CD4-positive, alpha-beta memory T cell (primary cell): Measurements from ENCODE around the gene LDB2. TPM values are rescaled to one million over a fixed set of nuclear protein-coding genes. Genes with fewer than 3 reads are reported as not detected.

ENCODE experiments used
- CTCF ChIA-PET: fragments of 350-600 bp; sonication (Branson Sonifier 250); formaldehyde crosslinking; loops from one replicate; lab custom pipeline; 2021; ENCODE audit warnings: inconsistent platforms; ENCODE audit not compliant: partially characterized antibody; lab: Charles Lee
- POLR2A ChIA-PET: fragments of 350-600 bp; sonication (Branson Sonifier 250); formaldehyde crosslinking; loops from one replicate; lab custom pipeline; 2021; ENCODE audit not compliant: partially characterized antibody; lab: Charles Lee
- DNase-seq, 5 donors: peaks; one replicate each; pipeline versions ENCODE4 v3.0.0 to v3.0.0-alpha.2; 2020 to 2022; ENCODE audit warnings: mixed read lengths in 1 of 5
- H3K27ac ChIP-seq: one replicate; pipeline ENCODE4 v1.7.0; 2013; ENCODE audit warnings: low read depth, low read length
- H3K27me3 ChIP-seq: 2 replicates; pipeline ENCODE4 v1.7.0; 2013; ENCODE audit warnings: mild to moderate bottlenecking, low read length, moderate library complexity; ENCODE audit not compliant: insufficient read depth
- H3K36me3 ChIP-seq: 2 replicates; pipeline ENCODE4 v1.7.0; 2013; ENCODE audit warnings: mild to moderate bottlenecking, low read length, moderate library complexity; ENCODE audit not compliant: insufficient read depth
- H3K4me1 ChIP-seq: 2 replicates; pipeline ENCODE4 v1.7.0; 2013; ENCODE audit warnings: mild to moderate bottlenecking, low read length, moderate library complexity; ENCODE audit not compliant: insufficient read depth
- H3K4me3 ChIP-seq, 2 donors: one replicate each; pipeline ENCODE4 v1.7.0; 2013; ENCODE audit warnings: low read length in 2 of 2, mild to moderate bottlenecking in 1 of 2
- H3K9me3 ChIP-seq, 2 donors: one replicate each; pipeline ENCODE4 v1.7.0; 2013; ENCODE audit warnings: low read length in 2 of 2, control low read depth in 1 of 2; ENCODE audit not compliant: control insufficient read depth in 1 of 2
- H3K27ac Mint-ChIP-seq, 7 donors: one replicate each; pipeline ENCODE4 v1.8.0; 2020 to 2021; ENCODE audit warnings: mixed read lengths in 7 of 7, mild to moderate bottlenecking in 6 of 7, inconsistent platforms in 3 of 7, moderate library complexity in 3 of 7
- H3K27me3 Mint-ChIP-seq, 2 donors: one replicate each; pipeline ENCODE4 v1.8.0; 2020 to 2021; ENCODE audit warnings: mixed read lengths in 2 of 2
- H3K36me3 Mint-ChIP-seq, 2 donors: one replicate each; pipeline ENCODE4 v1.8.0; 2020 to 2021; ENCODE audit warnings: mixed read lengths in 2 of 2, inconsistent platforms in 1 of 2, mild to moderate bottlenecking in 1 of 2
- H3K4me1 Mint-ChIP-seq, 4 donors: one replicate each; pipeline ENCODE4 v1.8.0; 2020 to 2021; ENCODE audit warnings: mixed read lengths in 4 of 4, mild to moderate bottlenecking in 1 of 4
- H3K4me3 Mint-ChIP-seq, 8 donors: one replicate each; pipeline ENCODE4 v1.8.0; 2020 to 2021; ENCODE audit warnings: mixed read lengths in 8 of 8, mild to moderate bottlenecking in 7 of 8, moderate library complexity in 6 of 8, inconsistent platforms in 3 of 8
- H3K9me3 Mint-ChIP-seq, 8 donors: one replicate each; pipeline ENCODE4 v1.8.0; 2020 to 2021; ENCODE audit warnings: mixed read lengths in 8 of 8, mild to moderate bottlenecking in 5 of 8, inconsistent platforms in 3 of 8, moderate library complexity in 1 of 8
- intact Hi-C: fragments of 100-400 bp; cut with micrococcal nuclease; formaldehyde crosslinking; loops from one replicate; pipeline ENCODE4 v1.15.1; 2023
- polyA plus RNA-seq, 2 donors: library from polyadenylated mRNA; unstranded; fragments of 300-500 nt; fragmentation: Illumina TruSeq; gene quantifications; one replicate each; pipeline ENCODE4 v1.2.3, GENCODE V29; 2021
- total RNA-seq, 2 experiments: library from RNA; stranded (reverse); gene quantifications; one replicate each; pipeline ENCODE4 v1.2.3, GENCODE V29; 2021

Gene LDB2
- total and polyA plus RNA-seq, 4 experiments from 2014 or later = not detected

DNA sequence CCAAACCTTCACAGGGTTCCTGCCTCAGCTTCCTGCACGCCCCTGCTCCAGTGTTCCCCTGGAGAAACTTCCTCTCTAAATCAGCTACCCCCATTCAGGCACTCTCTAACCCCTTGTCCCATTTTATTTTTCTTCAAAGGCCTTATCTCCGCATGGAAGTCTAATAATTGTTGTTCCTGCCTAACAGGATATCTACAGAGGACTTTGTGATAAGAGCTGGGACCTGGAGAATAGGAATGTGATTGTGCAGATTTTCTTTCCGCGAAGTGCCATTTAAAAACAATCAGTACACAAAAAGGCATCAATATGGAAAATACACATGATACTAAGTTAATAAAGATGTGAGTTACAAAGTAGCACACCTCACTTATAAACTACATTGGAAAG lies 32.6 kb downstream of the LDB2 start:
- DNase-seq = no peak
- H3K27me3 ChIP-seq = no peaks in the 10 kb centered on the region
- H3K27ac ChIP-seq = no peak overlapping the region
- no peaks in the 10 kb centered on the region for H3K4me1 Mint-ChIP-seq
- POLR2A ChIA-PET = no interaction called here
- no peaks in the 10 kb centered on the region for H3K36me3 Mint-ChIP-seq
- H3K9me3 ChIP-seq = no peaks in the 10 kb centered on the region
- H3K4me1 ChIP-seq = no peaks in the 10 kb centered on the region
- no peak overlapping the region for H3K4me3 ChIP-seq
- H3K27ac Mint-ChIP-seq = no peak overlapping the region
- intact Hi-C loops = no loop called here
- peaks cover 2 to 3% of the 10 kb centered on the region in 2 donors for H3K27me3 Mint-ChIP-seq
- peaks cover 0 to 6% (median 0%) of the 10 kb centered on the region in 8 donors for H3K9me3 Mint-ChIP-seq
- CTCF ChIA-PET = no interaction called here
- H3K36me3 ChIP-seq = no peaks in the 10 kb centered on the region
- no peak overlapping the region for H3K4me3 Mint-ChIP-seq

DNA sequence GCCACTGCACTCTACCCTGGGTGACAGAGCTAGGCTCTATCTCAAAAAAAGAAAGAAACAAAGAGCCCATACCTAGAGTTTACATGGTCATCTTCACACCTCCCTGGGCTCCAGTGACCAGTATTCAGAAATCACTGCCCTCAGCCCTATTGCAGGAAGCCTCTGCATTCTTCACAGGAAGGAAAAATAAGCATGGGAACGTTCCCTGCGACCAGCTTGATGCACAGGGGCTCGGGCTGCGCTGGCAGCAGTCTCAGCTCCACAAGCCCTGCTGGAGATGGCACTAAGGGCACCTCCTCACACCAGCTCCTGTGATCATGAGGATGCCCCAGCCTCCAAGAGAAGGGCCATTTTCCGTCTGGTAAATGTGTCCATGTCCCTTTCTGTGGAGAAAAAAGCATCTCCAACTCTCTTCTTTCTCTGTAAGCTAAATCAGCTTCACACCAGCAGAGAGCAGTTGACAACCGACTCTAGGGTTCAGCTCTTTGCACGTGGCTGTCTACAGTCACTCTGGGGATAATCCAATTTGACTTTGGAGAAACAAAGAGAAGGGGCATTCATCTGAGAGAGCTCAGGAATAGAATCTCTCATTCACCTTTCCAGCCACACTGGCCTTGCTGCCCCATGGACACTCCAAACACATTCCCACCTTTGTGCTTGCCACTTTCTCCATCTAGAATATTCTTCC lies 33.1 kb downstream of the LDB2 start:
- Histone ChIP-seq H3K4me1 (no peaks in the 10 kb centered on the region), H3K4me3 (no peak overlapping the region), H3K27me3 (no peaks in the 10 kb centered on the region), H3K36me3 (no peaks in the 10 kb centered on the region), H3K27ac (no peak overlapping the region), H3K9me3 (no peaks in the 10 kb centered on the region)
- H3K36me3 Mint-ChIP-seq = no peaks in the 10 kb centered on the region
- H3K27me3 Mint-ChIP-seq = peaks cover 2 to 3% of the 10 kb centered on the region in 2 donors
- no peak overlapping the region for H3K27ac Mint-ChIP-seq
- POLR2A ChIA-PET = no interaction called here
- DNase-seq = no peak
- no peaks in the 10 kb centered on the region for H3K4me1 Mint-ChIP-seq
- CTCF ChIA-PET = no interaction called here
- intact Hi-C loops = no loop called here
- no peak overlapping the region for H3K4me3 Mint-ChIP-seq
- H3K9me3 Mint-ChIP-seq = peaks cover 0 to 7% (median 0%) of the 10 kb centered on the region in 8 donors

DNA sequence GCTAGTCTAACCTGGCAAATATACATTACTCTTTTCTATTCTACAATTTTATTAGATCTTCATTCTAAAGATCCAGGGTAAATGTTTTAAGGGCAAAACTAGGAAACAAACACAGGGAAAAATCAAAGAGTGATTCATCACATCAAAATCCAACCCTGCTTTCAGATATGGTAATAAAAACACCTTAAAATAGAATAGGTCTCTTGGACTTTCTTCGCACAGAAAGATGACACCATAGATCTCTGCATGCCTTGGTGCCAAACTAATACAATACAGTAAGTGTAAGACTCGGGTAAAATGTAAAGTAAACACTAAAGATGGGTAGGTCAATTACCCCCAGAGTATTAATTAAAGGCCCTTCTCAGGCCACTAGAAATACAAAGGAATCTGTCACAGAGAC lies 34.2 kb downstream of the LDB2 start:
- CTCF ChIA-PET = no interaction called here
- Mint-ChIP-seq H3K36me3 (no peaks in the 10 kb centered on the region), H3K4me1 (no peaks in the 10 kb centered on the region), H3K9me3 (peaks cover 0 to 9% (median 0%) of the 10 kb centered on the region in 8 donors), H3K27me3 (peaks cover 2 to 3% of the 10 kb centered on the region in 2 donors), H3K27ac (no peak overlapping the region), H3K4me3 (no peak overlapping the region)
- H3K9me3 ChIP-seq = no peaks in the 10 kb centered on the region
- no peak overlapping the region for H3K4me3 ChIP-seq
- no peaks in the 10 kb centered on the region for H3K27me3 ChIP-seq
- H3K36me3 ChIP-seq = no peaks in the 10 kb centered on the region
- intact Hi-C loops = no loop called here
- H3K4me1 ChIP-seq = no peaks in the 10 kb centered on the region
- no peak overlapping the region for H3K27ac ChIP-seq
- no peak for DNase-seq
- POLR2A ChIA-PET = no interaction called here

DNA sequence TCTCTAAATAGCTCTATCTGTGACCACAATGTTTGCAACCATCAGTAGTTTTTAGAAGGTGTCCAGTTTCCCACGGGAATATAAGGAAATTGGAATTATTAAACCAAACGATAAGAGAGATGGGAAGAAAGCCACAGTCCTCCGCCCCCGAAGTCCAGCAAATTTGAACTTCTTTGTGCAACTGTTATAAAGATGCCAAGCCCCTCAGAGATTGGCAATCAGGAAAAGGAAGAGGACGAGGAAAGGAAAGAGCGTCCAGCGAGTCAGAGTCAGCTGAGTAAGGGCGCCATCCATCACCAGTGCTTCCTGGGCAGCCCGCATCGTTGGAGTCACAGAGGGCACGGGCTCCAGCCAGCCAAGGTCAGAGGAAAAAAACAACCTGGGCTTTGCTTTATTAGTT lies 35.7 kb downstream of the LDB2 start:
- Mint-ChIP-seq H3K4me1 (no peaks in the 10 kb centered on the region), H3K9me3 (peaks cover 0 to 9% (median 0%) of the 10 kb centered on the region in 8 donors), H3K27ac (no peak overlapping the region), H3K4me3 (no peak overlapping the region), H3K36me3 (no peaks in the 10 kb centered on the region), H3K27me3 (peaks cover 2 to 3% of the 10 kb centered on the region in 2 donors)
- Histone ChIP-seq H3K9me3 (no peaks in the 10 kb centered on the region), H3K36me3 (no peaks in the 10 kb centered on the region), H3K27ac (no peak overlapping the region), H3K27me3 (no peaks in the 10 kb centered on the region), H3K4me1 (no peaks in the 10 kb centered on the region), H3K4me3 (no peak overlapping the region)
- intact Hi-C loops = no loop called here
- ChIA-PET POLR2A (no interaction called here), CTCF (no interaction called here)
- DNase-seq = no peak

DNA sequence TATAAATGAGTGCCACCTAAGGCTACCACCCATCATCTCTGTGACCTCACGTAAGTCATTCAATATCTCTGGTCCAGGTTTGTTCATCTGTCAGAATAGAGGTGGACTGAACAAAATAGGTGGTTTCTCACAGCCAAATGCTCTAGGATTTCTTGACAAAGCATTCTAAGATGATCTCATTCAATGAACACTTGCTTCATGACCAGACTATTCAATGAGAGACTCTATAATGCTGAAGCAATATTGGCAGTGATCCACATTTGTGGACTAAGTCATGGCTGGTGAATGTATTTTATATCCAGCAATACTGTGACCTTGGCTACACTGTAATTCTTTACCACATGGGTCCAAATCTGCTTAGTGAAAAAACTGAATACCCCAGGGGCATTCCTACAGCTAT lies 37.9 kb downstream of the LDB2 start:
- DNase-seq = no peak
- Mint-ChIP-seq H3K4me3 (no peak overlapping the region), H3K27ac (no peak overlapping the region), H3K9me3 (peaks cover 0 to 9% (median 0%) of the 10 kb centered on the region in 8 donors), H3K27me3 (peaks cover 1 to 3% of the 10 kb centered on the region in 2 donors), H3K4me1 (no peaks in the 10 kb centered on the region), H3K36me3 (no peaks in the 10 kb centered on the region)
- CTCF ChIA-PET = no interaction called here
- POLR2A ChIA-PET = no interaction called here
- no peak overlapping the region for H3K4me3 ChIP-seq
- H3K27ac ChIP-seq = no peak overlapping the region
- H3K9me3 ChIP-seq = no peaks in the 10 kb centered on the region
- H3K27me3 ChIP-seq = no peaks in the 10 kb centered on the region
- H3K4me1 ChIP-seq = no peaks in the 10 kb centered on the region
- H3K36me3 ChIP-seq = no peaks in the 10 kb centered on the region
- intact Hi-C loops = no loop called here

DNA sequence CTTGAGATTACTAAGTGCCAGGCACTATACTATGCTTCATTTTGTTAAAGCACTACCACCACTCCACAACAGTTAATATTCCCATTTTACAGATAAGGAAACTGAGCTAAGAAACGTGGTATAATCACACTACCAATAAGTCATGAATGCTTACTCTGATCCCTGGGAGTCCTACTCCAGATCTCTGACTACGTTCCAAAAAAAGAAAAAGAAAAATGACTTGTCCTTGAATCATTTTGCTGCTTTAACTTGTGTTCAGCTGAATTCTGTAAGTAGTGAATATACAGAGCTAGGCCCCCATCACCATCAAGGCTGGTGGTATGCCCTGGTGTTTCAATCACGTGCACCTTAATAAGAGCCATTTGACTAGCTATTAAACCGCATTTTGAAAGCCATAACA lies 39.4 kb downstream of the LDB2 start:
- ChIA-PET POLR2A (no interaction called here), CTCF (interaction anchor here (0.6 kb wide), 1 partner anchor 52 kb away, joined by 3 read pairs; no protein-coding TSS in a partner anchor)
- Histone ChIP-seq H3K4me1 (no peaks in the 10 kb centered on the region), H3K27me3 (no peaks in the 10 kb centered on the region), H3K36me3 (no peaks in the 10 kb centered on the region), H3K9me3 (no peaks in the 10 kb centered on the region), H3K4me3 (no peak overlapping the region), H3K27ac (no peak overlapping the region)
- intact Hi-C loops = no loop called here
- H3K27ac Mint-ChIP-seq = no peak overlapping the region
- peaks cover 1 to 3% of the 10 kb centered on the region in 2 donors for H3K27me3 Mint-ChIP-seq
- peaks cover 0 to 9% (median 0%) of the 10 kb centered on the region in 8 donors for H3K9me3 Mint-ChIP-seq
- H3K36me3 Mint-ChIP-seq = no peaks in the 10 kb centered on the region
- no peak overlapping the region for H3K4me3 Mint-ChIP-seq
- DNase-seq = no peak
- no peaks in the 10 kb centered on the region for H3K4me1 Mint-ChIP-seq

DNA sequence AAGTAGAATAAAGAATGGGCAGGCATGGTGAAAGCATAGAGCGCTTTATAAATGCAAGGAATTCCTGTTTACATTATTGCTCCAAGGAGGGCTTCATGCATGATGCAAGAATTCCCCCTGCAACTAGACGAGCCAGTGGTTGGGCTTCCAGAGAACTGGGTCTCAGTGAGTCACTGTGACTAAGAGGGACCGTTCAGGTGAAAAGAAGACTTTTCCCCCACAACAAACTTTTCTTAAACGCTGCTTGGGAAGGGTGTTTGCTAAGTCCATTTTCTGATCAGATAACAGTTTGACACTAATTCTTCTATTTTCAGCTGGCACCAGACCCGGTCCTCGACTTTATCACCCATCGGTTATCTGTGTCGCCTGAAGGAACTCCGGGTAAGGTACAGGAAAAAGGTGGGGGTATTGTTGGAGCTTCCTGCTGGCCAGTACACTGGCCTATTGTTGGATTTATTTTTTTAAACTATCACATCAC lies 40.1 kb downstream of the LDB2 start:
- Mint-ChIP-seq H3K27ac (no peak overlapping the region), H3K36me3 (no peaks in the 10 kb centered on the region), H3K27me3 (peaks cover 1 to 3% of the 10 kb centered on the region in 2 donors), H3K4me1 (no peaks in the 10 kb centered on the region), H3K9me3 (peaks cover 0 to 9% (median 0%) of the 10 kb centered on the region in 8 donors), H3K4me3 (no peak overlapping the region)
- Histone ChIP-seq H3K4me1 (no peaks in the 10 kb centered on the region), H3K27me3 (no peaks in the 10 kb centered on the region), H3K27ac (no peak overlapping the region), H3K4me3 (no peak overlapping the region), H3K36me3 (no peaks in the 10 kb centered on the region), H3K9me3 (no peaks in the 10 kb centered on the region)
- DNase-seq = no peak
- ChIA-PET POLR2A (no interaction called here), CTCF (no interaction called here)
- intact Hi-C loops = no loop called here
